GM21367 (cell line): Measurements from ENCODE around the gene DEXI.
"Not testable (repeated sequence)": the region's sequence is repeated elsewhere in the genome, so short reads cannot be mapped to it uniquely, and the experiment has no call there.

Experiments used
- ATAC-seq: cut with Tn5 transposase; IDR thresholded peaks from one replicate; pipeline ENCODE4 v1.9.1; 2021; ENCODE audit not compliant: unreplicated experiment

Gene DEXI

DNA sequence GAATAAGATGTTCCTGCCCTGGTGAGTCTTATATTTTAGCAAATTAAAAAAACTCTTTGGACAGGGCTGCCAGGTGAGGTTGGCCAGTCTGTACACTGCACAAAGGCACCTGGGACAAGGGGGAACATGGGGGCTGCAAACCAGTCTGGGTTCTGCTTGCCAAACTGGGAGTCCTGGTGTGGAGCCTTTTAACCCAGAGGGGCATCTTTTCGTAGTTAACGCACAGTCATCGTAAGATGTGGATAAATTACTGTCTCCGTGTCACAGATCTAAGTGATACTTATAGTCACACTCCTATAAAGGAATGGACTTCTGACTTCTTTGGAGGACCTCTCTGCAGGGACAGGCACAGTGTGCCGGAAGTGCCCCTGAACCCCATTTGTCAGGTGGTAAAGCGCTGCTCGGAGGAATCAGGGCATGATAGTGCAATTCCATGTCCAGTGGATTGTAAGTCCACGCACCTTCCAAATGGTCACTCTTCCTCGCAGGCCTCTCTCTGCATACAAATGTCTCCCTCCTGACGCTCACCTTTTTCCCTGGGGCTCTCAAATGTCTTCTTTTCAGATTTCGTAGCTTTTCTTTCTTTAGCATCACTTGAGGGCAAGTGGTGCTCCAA, 14.7 kb downstream of the DEXI start:
- ATAC-seq = no peak

DNA sequence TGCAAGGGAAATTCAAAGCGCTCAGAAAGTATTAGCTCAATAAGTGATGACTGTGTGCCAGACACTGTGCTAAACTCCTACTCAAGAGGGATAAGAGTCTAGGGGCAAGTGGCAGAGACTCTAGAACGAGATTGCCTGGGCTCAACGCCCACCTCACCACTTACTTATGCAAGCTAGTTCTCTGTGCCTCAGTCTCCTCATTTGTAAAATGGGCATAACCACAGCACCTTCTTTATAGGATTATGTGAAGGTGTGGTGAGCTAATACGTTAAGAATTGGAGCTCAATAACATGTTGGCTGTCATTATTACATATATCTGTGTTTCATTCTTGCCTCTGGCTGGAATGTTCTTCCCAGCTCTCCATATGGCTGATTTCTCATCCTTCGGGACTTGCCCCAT, 15.4 kb downstream of the DEXI start:
- no peak for ATAC-seq

DNA sequence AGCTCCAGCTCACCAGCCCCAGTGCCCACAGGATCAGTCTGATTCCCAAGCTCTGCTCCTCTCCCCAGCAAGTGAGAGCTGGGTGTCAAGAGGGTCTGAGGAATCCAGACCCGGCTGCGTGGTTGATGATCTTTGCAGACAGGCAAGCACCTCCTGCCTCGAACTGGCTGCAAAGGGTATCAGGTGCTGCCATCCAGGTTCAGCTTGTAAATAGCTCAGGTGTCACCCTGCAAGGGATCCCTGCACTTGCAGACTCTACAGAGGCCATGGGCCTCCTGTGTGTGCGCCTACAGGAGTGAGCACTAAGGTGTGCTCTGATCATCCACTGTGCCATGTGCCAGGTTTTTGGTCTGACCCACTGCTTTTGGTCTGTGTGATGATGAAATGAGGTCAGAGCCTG, 16.2 kb downstream of the DEXI start:
- no peak for ATAC-seq

DNA sequence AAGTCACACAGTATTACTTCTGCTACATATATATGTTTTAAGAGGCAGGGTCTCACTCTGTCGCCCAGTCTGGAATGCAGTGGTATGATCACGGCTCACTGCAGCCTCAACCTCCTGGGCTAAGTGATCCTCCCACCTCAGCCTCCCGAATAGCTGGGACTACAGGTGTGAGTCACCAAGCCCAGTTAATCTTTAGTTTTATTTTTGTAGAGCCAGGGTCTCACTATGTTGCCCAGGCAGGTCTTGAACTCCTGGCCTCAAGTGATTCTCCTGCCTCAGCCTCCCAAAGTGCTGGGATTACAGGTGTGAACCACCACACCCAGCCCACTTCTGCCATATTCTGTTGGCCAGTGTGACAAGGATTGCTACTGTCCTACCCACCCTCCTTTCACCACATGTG, 17.0 kb downstream of the DEXI start:
- not testable (repeated sequence) for ATAC-seq

DNA sequence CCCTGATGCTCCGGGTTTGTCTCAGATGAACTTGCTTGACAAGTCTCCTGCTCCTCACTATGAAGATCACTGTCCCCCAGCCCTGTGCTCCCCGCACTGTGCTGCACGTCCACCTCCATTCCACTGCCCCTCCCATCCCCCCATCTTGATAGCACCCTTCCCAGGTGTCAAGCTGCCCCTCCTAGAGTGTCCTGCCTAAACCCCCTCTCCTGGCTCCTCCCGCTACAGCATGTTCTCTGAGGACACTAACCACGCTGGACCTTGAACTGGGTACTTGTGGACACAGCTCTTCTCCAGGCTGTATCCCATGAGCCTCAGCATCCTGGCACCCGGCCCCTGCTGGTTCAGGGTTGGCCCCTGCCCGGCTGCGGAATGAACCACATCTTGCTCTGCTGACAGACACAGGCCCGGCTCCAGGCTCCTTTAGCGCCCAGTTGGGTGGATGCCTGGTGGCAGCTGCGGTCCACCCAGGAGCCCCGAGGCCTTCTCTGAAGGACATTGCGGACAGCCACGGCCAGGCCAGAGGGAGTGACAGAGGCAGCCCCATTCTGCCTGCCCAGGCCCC, 18.5 kb downstream of the DEXI start:
- no peak for ATAC-seq

DNA sequence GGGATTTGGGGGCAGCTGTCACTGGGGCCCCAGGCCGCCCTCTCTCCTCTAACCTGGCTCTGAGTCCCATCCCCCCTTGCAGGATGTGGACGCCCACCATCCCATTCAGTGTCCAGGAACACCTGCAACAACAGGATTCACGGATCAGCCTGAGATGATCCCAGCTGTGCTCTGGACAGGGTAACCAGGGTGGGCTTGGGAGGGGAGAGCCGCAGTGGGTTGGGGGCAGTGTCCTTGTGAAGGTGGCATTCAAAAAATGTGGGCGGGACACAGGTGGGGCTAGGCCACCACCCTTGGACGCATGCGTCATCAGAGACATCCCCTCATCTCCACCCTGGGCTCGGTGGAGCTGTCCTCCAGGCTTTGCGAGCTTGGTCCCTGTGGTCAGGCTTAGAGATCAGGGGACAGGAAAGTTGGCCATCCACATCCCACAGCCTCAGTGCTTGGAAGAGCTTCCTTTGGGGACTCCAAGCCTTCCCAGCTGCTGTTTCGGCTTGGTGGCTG, 19.1 kb downstream of the DEXI start:
- ATAC-seq = no peak

DNA sequence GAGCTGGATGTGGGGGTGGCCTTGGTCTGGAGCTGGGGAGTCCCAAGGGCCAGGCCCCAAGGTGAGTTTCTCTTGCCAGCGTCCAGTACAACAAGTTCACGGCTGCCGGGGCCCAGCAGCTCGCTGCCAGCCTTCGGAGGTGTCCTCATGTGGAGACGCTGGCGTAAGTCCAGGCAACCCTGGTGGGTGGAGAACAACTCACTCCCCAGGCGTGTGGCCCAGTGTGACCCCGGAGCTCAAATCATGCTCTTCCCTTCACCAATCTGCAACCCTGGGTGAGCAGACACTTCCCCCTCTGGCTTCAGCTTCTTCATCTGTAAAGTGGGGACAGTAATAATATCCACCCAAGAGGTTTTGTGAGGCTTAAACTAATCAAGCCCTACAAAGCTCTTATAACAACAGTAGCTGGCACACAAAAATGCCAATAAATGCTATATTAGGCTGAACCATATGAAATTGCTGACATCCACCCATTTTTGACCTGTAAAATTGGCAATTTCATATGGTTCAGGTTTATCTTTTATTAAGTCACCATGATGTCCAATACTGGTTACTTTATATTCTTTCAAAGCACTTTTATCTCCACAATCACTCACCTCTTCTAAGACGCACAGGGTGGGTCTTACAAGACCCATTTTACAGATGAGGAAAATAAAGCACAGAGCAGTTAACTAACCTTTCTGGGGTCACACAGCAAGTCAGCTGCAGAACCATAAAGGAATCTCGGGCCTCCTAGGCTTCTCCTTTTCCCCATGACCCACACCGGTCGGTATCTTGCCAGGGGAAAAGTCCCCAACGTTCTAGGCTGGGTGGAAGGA, 19.7 kb downstream of the DEXI start:
- no peak for ATAC-seq

DNA sequence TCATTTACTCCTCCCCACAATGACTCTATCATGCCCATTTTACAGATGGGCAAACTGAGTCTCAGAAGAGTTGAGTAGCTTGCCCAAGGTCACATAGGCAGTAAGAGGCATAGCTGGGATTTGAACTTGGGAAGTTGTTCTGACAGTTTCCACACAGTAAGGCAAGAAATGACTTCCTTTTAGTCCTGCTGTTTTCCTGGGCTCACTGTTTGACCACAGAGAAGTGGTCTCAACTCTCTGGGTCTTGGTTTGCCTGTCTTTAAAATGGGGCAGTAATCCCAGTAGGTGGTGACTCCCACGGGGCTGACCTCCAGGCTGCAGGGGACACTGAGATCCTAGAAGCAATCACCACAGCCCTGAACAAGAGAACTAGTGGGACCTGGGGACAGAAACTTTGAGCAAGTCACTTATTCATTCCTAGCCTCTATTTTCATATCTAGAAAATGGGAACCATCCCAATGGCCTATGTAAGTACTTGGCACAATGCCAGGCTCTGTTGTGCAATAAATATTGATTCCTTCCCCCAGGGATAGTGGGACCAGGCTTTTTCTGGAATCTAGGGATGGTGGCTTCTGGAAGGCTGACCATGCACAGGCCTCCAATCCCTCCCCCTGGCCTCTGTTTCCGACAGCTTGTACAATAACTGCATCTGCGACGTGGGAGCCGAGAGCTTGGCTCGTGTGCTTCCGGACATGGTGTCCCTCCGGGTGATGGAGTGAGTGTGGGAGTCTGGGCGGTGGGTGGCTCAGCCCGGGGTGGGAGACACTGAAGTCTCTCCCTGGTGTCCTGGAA, 20.5 kb downstream of the DEXI start:
- no peak for ATAC-seq

DNA sequence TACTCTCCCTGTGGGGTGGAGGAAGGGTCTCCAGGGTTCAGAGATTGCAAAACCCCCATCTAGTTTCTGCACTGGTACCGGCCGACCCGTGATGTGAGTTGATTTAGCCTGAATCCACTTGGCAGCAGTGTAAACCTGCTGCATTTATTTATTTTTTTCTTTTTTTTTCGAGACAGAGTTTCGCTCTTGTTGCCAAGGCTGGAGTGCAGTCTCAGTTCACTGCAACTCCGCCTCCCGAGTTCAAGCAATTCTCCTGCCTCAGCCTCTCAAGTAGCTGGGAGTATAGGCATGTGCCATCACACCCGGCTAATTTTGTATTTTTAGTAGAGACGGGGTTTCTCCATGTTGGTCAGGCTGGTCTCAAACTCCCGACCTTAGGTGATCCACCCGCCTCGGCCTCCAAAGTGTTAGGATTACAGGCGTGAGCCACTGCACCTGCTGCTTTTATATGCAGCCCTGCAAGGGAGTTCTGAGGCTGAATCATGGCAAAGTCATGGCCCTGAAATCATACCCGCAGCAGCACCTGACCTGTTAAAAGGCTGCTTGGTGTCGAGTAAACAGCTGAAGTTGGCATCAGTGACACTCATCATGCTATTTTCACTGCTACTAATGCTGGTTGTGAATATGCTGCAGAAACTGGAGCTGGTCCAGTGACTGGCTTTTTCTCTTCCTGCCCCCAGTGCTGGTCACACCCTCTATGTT, 21.4 kb downstream of the DEXI start:
- no peak for ATAC-seq

DNA sequence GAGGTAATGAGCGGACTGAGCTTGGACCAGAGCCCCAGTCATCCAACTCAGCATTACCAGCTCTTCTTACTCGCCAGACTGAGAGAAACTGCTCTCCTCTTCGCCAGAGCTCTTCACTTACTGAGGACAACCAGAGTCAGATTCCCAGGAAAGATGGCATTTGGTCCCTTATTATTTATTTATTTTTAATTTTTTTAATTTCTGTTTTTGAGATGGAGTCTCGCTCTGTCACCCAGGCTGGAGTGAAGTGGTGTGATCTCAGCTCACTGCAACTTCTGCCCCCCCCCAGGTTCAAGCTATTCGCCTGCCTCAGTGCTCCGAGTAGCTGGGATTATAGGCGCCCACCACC, 23.3 kb downstream of the DEXI start:
- no peak for ATAC-seq

DNA sequence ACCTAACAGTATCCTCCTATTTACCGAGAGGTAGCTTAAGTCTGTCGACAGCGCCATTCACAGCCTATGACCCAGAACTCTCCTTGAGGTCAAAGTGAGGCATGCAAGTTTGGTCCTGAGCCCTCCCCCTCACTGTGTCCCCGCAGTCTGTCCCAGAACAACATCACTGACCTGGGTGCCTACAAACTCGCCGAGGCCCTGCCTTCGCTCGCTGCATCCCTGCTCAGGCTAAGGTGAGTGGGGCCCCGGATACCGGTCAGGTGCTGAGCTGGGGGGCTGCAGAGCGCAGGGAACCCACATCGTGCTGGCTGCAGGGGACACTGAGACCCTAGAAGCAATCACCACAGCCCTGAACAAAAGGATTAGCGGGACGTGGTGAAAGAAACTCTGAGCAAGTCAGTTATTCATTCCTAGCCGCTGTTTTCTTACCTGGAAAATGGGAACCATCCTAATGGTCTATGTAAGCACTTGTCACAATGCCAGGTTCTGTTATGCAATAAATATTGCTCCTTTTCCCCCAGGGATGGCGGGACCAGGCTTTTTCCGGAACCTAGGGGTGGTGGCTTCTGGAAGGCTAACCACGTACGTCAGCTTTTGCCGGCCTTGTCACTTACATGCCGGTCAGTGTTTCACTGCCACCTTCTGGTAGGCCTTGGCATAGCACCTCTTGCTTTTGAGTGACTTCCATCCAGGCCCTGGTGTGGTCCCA, 23.8 kb downstream of the DEXI start:
- ATAC-seq = no peak

DNA sequence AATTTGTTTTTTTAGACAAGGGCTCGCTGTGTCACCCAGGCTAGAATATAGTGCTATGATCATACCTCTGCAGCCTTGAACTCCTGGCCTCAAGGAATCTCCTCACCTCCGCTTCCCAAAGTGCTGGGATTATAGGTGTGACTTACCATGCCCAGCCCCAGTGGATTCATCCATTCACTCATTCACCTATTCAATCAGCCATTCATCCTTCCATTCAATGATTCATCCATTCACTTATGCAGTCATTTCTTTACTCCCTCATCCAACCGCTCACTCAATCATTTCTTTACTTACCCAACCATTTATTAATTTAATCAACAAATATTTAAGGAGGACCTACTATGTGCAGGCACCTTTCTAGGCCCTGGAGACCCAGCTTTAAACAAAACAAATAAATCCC, 25.7 kb downstream of the DEXI start:
- no peak for ATAC-seq

DNA sequence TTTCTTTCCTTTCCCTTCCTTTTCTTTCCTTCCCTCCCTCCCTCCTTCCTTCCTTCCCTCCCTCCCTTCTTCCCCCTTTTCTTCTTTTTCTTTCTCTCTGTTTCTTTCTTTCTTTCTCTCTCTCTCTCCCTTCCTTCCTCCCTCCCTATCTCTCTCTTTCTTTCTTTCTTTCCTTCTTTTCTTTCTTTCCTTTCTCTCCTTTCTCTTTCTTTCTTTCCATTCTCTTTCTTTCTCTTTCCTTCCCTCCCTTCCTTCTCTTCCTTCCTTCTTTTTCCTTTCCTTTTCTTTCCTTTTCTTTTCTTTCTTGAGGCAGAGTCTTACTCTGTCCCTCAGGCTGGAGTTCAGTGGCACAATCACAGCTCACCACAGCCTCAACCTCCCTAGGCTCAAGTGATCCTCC, 31.0 kb downstream of the DEXI start:
- no peak for ATAC-seq

DNA sequence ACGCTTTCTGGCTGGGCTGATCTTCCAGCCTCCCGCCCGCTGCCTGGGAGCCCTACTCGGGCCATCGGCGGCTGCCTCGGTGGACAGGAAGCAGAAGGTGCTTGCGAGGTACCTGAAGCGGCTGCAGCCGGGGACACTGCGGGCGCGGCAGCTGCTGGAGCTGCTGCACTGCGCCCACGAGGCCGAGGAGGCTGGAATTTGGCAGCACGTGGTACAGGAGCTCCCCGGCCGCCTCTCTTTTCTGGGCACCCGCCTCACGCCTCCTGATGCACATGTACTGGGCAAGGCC, 34.6 kb downstream of the DEXI start:
- no peak for ATAC-seq

DNA sequence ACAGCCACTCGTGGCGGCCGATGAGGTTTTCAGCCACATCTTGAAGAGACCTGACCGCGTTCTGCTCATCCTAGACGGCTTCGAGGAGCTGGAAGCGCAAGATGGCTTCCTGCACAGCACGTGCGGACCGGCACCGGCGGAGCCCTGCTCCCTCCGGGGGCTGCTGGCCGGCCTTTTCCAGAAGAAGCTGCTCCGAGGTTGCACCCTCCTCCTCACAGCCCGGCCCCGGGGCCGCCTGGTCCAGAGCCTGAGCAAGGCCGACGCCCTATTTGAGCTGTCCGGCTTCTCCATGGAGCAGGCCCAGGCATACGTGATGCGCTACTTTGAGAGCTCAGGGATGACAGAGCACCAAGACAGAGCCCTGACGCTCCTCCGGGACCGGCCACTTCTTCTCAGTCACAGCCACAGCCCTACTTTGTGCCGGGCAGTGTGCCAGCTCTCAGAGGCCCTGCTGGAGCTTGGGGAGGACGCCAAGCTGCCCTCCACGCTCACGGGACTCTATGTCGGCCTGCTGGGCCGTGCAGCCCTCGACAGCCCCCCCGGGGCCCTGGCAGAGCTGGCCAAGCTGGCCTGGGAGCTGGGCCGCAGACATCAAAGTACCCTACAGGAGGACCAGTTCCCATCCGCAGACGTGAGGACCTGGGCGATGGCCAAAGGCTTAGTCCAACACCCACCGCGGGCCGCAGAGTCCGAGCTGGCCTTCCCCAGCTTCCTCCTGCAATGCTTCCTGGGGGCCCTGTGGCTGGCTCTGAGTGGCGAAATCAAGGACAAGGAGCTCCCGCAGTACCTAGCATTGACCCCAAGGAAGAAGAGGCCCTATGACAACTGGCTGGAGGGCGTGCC, 35.1 kb downstream of the DEXI start:
- ATAC-seq = no peak

DNA sequence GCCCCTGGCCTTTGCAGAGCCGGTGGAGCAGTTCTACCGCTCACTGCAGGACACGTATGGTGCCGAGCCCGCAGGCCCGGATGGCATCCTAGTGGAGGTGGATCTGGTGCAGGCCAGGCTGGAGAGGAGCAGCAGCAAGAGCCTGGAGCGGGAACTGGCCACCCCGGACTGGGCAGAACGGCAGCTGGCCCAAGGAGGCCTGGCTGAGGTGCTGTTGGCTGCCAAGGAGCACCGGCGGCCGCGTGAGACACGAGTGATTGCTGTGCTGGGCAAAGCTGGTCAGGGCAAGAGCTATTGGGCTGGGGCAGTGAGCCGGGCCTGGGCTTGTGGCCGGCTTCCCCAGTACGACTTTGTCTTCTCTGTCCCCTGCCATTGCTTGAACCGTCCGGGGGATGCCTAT, 35.8 kb downstream of the DEXI start:
- no peak for ATAC-seq

DNA sequence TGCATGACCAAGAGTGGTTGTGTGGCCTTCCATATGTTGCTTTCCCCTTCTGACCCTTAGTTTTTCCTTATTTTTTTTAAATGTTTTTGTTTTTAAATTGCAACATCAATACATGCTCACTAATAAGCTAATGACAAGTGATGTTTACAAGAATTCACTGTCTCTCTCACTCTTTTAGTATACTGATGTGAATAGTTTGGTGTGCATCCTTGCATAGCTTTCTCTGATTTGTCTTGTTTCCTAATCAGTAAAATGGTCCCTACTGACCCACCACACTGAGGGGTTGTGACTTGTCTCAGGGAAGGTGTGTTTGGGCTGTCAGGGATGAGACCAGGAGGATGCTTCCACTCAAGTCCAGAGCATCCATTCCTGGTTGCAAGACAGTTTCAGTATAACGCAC, 39.3 kb downstream of the DEXI start:
- no peak for ATAC-seq

DNA sequence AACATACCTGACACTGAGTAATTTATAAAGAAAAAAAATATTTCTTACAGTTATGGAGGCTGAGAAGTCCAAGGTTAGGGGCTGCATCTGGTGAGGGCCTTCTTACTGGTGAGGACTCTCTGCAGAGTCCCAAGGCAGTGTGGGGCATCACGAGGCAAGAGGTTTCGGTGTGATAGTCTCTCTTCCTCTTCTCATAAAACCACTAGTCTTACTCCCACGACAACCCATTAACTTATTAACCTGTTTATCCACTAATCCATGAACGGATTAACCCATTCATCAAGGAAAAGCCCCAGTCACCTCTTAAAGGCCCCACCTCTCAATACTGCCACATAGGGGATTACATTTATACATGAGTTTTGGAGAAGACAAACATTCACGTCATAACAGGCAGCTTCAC, 45.1 kb downstream of the DEXI start:
- peak; percentile 49 for ATAC-seq

DNA sequence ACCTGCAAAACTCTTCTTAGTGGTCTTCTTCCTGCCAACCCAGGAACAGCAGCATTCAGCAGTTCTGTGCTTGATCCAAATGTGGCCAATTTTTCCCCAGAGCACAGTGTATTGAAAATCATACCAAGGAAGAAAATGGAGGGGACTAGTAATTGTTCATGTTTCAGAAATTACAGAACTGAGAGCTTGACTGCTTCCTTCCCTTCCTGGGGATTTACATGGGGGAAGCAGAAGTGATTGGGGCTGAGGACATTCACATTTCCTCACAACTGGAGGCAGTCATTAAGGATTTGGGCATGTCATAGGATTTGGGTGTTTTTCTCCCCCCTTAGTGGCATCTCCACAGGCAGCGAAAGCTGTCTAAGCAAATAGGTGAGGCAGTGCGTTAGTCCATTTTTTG, 45.5 kb downstream of the DEXI start:
- ATAC-seq = peak; percentile 12

DNA sequence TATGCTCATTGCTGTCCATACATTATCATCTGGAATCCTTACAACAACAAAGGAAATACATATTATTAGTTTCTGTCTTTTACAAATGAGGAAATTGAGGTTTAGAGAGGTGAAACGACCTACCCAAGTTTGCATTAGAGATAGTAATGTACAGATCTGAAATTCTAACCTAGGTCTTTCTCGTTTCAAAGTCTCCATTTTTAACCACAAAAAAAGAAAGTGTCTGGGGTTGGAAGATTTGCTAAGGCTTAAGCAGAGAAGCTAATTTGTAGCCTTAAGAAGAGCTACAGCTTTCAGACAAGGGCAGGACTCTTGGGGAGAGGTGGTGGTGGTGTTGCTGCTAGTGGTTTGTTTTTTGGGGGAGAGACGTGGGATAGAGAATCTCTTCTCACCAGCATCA, 46.1 kb downstream of the DEXI start:
- ATAC-seq = no peak
